NCI-H82 treated with DMSO at 0.1 percent for 48 hours (cell line): ENCODE data around the gene THAP4.
"Not testable (repeated sequence)": the region's sequence is repeated elsewhere in the genome, so short reads cannot be mapped to it uniquely, and the experiment has no call there.

Source experiments
- DNase-seq: peaks from one replicate; lab custom pipeline; 2025; ENCODE audit not compliant: unreplicated experiment; lab: John Stamatoyannopoulos, UW

THAP4 gene

DNA sequence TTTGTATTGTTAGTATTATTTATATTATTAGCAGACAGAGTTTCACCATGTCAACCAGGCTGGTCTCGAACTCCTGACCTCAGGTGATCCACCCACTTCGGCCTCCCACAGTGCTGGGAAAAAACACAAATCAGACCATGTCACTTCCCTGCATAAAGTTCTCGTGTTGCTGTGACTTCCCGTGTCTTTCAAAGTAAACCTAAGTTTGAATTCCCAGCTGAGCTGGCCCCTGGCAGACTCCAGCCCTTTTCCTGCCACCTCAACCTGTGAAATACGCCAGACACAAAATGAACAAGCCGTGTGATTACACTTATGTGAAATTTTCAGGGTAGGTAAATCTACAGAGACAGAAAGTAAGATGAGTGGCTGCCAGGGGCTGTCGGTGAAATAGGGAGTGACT, 70.5 kb downstream of the THAP4 start:
- no peak for DNase-seq

DNA sequence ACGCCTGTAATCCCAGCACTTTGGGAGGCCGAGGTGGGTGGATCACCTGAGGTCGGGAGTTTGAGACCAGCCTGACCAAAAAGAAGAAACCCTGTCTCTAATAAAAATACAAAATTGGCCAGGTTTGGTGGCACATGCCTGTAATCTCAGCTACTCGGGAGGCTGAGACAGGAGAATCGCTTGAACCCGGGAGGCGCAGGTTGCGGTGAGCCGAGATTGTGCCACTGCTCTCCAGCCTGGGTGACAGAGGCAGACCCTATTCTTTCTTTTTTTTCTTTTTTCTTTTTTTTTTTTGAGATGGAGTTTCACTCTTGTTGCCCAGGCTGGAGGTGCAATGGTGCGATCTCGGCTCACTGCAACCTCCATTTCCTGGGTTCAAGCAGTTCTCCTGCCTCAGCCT, 70.9 kb downstream of the THAP4 start:
- not testable (repeated sequence) for DNase-seq

DNA sequence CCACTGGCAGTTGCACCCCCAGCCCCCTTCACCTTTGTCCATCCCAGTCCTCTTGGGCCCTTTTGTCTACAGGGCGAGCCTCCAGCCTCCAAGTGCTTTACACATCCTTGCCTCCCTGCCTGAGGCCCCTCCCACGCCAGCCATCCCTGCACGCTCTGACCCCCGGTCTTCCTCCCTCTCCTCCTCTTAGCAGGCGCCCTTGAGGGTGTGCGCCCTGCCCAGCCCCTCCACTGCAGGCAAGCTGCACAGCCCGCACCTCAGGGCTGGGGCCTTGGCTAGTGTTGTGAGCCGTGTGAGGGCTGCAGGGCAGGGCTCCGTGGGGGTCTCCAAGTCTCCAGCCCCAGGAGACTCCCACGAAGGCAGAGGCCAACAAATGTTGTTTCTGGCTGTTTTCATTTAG, 71.5 kb downstream of the THAP4 start:
- DNase-seq: no peak

DNA sequence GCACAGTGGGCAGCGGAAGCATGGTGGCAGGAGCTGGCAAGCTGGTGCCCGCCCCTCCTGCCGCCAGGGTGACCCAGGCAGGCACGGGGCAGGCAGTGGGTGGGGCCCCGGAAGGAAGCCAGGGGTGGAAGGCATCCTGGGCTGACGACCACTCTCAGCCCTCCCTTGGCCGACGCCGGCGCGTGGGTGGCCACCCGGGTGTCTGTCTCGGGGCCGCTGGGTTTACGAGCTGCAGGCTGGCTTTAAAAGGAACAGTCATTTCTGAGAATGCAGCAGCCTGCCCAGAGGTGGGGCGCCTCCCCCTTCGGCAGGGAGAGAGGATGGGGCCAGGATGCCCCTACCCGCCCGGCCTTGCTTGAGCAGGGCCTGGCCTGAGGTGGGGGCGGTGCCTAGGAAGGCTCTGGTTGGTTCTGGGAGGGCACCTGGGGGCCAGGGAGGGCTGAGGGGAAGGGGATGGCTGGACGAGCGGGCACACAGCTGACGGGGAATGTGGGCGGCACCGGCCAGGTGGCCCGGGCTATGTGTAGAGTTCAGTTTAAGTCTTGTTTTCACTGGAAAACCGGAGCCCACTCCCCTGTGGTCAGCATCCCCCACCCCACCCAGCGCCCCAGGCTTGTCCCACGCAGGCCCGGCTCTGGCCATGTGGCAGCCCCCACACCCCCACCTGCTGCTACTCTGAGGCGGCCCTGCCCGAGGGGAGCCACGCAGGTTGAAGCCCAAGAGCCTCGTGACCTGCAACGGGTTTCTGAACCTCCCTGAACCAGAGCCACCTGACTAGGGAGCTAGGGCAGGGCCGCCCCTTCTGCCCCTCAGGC, 72.2 kb downstream of the THAP4 start:
- no peak for DNase-seq

- DNase-seq: no peak
Observed at GRCh38 chr2:241563981-241564595, 72.9 kb downstream of the THAP4 start.

DNA sequence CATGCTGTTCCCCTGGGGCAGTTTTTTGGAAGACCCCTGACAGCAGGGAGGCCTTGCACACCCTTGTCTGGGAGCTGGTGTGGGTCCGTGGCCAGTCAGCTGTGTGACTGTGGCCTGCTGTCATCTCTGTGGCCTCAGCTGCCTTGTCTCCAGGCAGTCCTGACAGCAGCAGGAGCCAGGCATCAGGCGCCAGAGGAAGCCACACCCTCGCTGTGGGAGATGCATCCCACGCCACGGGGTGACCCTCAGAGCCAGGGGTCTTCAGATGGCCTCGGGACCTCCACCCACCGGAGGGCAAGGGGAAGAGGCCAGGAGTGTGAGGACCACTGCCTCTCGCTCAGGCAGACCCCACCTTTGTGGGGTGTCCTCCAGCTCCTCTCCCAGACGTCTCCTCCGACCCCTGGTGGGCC, 73.4 kb downstream of the THAP4 start:
- no peak for DNase-seq

- DNase-seq: no peak
Observed at GRCh38 chr2:241563031-241563507, 73.9 kb downstream of the THAP4 start.

GRCh38 chr2:241562269-241562891, 74.6 kb downstream of the THAP4 start:
- DNase-seq: no peak

GRCh38 chr2:241561832-241562231, 75.1 kb downstream of the THAP4 start:
- DNase-seq: no peak

DNA sequence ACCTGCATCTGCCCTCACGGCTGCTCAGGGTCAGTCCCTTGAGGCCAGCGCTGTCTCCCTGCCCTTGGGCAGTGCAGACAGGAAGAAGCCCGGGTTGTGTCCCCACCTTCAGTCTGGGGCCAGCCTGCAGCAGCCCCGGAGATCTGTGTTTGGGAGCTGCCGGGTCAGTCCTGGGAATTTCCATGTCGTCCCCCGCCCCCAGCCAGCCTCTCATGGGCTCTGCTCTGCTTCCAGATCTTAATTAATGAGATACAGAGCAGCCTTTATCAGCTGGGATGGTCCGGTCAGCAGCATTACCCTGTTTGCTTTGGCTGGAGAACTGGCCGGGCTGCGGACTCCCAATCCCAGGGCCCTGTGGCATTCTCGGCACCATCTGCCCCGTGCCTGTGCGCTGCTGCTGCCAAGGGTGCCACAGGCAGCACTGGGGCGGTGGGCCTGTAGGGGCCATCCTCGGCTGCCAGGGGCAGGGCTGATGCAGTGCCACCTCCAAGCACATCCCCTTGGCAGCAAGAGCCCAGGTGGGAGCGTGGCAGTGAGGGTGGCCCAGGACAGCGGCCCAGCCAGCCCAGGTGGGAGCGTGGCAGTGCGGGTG, 76.0 kb downstream of the THAP4 start:
- DNase-seq: no peak

DNA sequence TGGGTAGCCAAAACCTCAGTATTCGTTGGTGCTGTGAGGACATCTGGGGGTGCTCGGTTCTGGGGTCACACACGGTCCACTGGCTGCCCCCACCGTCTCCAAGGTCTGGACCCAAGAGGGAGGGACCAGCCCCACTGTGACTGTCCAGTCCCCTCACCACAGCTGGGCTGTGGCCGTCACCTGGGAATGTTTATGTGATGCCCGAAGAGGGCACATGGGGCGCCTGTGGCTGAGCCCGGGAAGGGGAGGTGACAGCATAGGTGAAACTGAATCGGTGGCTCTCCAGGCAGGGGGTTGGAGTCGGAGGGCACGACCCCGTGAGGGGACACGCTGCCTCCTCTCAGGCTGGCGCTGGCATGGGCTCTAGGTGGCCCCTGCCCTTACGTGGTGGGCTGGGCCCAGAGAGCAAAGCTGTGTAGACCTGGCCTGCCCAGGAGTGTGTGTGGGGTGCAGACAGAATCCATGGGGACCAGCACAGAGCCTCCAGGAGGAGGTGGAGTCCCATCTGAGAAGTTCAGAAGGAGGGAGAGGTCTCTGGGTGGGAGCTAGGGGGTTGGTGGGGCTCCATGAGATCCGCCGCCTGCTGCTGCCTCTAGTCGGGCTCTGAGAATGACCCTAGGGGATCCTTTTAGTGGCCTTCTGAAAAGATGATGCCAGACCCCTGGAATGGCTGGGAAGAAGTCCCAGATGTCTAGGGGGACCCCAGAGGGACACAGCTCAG, 76.6 kb downstream of the THAP4 start:
- no peak for DNase-seq

DNA sequence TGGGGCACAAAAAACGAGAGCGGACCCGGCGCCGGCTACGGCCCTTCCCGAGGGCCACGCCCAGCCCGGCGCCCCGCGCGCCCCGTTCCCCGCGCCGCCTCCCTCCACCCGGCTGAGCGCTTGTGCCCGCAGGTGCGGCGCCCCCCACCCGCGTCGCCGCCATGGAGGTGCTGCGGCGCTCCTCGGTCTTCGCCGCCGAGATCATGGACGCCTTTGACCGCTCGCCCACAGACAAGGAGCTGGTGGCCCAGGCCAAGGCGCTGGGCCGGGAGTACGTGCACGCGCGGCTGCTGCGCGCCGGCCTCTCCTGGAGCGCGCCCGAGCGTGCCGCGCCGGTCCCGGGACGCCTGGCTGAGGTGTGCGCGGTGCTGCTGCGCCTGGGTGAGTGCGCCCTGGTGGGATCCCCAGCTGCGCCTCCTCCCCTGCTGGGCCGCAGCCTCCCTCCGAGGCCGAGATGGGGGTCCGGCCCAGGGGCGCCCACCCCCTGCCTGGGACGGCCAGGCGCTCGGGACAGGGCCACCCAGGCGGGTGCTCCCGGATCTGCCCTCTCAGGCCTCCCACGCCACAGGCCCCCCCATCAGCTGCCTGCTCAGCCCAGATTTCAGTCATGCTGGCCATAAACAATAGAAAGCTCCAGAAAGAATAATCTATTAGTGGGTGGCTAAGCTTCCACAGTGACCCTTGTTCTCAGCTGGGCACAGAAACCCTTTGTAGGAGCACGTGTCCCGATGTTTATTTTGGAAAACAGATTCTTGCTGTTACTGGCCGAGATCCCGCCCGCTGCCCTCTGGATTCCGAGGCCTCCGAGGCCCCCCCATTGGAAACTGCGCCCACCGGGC, 77.4 kb downstream of the THAP4 start:
- DNase-seq: no peak

- no peak for DNase-seq
Observed at GRCh38 chr2:241558532-241559322, 78.2 kb downstream of the THAP4 start, which contains the start of gene BOK. Gene BOK (plus strand): TSS chr2:241558745. CDS start chr2:241559484, 739 bp downstream.

DNA sequence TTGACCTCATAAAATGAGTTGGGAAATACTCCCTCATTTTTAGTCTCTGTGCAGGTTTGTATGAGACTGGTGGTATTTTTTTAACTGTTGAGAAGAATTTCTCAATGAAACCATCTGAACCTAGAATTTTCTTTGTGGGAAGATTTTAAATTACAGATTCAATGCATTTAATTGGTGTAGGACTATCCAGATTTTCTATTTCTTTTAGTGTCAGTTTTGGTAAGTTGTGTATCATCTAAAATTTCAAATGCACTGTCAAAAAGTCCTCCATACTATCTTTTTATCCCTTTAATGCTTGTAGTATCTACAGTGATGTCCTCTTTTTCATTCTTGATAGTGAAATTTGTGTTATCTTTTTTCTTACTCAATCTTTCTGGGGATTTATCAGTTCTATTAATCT, 80.2 kb downstream of the THAP4 start:
- DNase-seq: no peak

DNA sequence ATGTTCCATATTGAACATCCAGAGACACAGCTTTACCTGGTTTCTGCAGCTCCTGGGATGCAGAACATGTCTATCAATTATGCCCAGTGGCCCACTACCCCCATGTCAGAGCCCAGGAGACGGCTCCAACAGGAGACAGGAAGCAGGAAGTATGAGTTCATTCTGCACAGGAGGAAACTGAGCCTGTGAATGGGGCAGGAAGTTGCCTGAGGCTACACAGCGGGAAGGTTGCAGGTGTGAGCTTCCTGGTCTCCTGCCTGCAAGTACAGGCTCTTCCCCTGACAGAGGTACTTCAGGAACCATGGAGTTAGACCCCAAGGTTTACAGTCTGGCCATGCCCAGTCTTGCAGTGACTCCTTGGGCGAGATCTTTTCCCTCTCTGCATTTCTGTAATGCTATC, 81.2 kb downstream of the THAP4 start:
- no peak for DNase-seq

GRCh38 chr2:241554610-241555322, 82.2 kb downstream of the THAP4 start:
- DNase-seq: no peak

DNA sequence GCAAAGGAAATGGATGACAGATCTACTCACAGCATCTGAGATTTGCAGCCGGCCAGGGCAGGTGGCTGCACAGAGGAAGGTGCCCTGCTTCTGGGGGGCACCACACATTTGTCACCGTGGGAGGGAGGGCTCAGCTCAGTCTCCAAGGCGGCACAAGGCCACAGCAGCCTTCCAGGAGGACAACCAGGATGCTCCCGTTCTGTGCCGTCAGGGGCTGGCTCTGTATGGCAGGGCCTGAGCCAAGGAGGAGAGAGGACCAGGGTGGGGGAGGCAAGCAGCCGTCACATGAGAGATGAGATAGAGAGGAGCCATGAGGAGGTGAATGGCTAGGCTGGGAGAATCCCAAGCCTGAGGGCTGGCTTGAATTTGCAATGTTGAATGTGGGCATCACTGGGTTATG, 83.0 kb downstream of the THAP4 start:
- no peak for DNase-seq

- DNase-seq: no peak
Observed at GRCh38 chr2:241553512-241553830, 83.5 kb downstream of the THAP4 start.
